ENCODE results near the gene SELENON. TPM values are rescaled to one million over a fixed set of nuclear protein-coding genes. Genes with fewer than 3 reads are reported as not detected.
A peak's percentile ranks its signal among the peaks of the same experiment; 100 is the strongest.

SELENON gene
- total RNA-seq, 1 experiment from 2014 or later, result 38.6 TPM

GRCh38 chr1:25858906-25859789 is 59.2 kb downstream of the SELENON start, which contains the start of gene AUNIP:
TSS of gene AUNIP (minus strand) at chr1:25859457. CDS start at chr1:25859357, 100 bp downstream.
- Histone ChIP-seq H3K9me2 (replicated peaks; ENCODE audit: low read length) (no peaks in the 10 kb centered on the region), H2AFZ (ENCODE audit: low read length) (peak within 1 kb of the TSS; percentile 86), H3K4me2 (ENCODE audit: low read length) (peak within 1 kb of the TSS; percentile 85), H3K9me3 (ENCODE audit: low read length) (no peaks in the 10 kb centered on the region), H3K79me2 (ENCODE audit: low read length) (peaks cover 50% of the 10 kb centered on the region), H3K36me3 (ENCODE audit: low read depth, low read length) (no peaks in the 10 kb centered on the region), H4K20me1 (ENCODE audit: low read length) (peaks cover 3% of the 10 kb centered on the region; the same call in 1 of the 2 replicates), H3K4me1 (ENCODE audit: insufficient read depth, low read length) (0 out of 2 replicates have a peak, but pooled peaks cover 7% of the 10 kb centered on the region), H3K27me3 (ENCODE audit: low read length) (no peaks in the 10 kb centered on the region), H3K4me3 (ENCODE audit: low read length) (peak within 1 kb of the TSS; percentile 79), H3K9ac (ENCODE audit: low read length) (peak within 1 kb of the TSS; percentile 89), H3F3A (ENCODE audit: low read length, unreplicated experiment) (no peaks in the 10 kb centered on the region), H3K27ac (ENCODE audit: low read length) (peak within 1 kb of the TSS; percentile 45)
- BruUV-seq (replicated peaks), result TSS peak; percentile 96
- TF ChIP-seq EZH2 (IDR thresholded peaks at IDR 0.05; ENCODE audit: low read length, unreplicated experiment), result no peak
- TF ChIP-seq EZH2phosphoT487 (IDR thresholded peaks at IDR 0.05; ENCODE audit: borderline replicate concordance, low read length), result no peak
- TF ChIP-seq CTCF (conservative IDR thresholded peaks at IDR 0.05; ENCODE audit: low read depth, low read length), result no peak
- intact Hi-C loops (cut with micrococcal nuclease), result no loop called here
- ATAC-seq (peak; percentile 84), DNase-seq (peak; percentile 93)
- ChIA-PET CTCF (interaction anchor here (0.6 kb wide), 1 partner anchor 138 kb away, joined by 3 read pairs; the partner anchor contains the start of gene PAFAH2), POLR2A (ENCODE audit: unreplicated experiment) (interaction anchor here (0.7 kb wide), 1 partner anchor 339 kb away, joined by 3 read pairs; no protein-coding TSS in a partner anchor)

- Histone ChIP-seq H3K79me2 (ENCODE audit: low read length) (peaks cover 25% of the 10 kb centered on the region), H3K9me3 (ENCODE audit: low read length) (no peaks in the 10 kb centered on the region), H3K4me1 (ENCODE audit: insufficient read depth, low read length) (0 out of 2 replicates have a peak, but pooled peaks cover 7% of the 10 kb centered on the region), H2AFZ (ENCODE audit: low read length) (no peak overlapping the region), H3F3A (ENCODE audit: low read length, unreplicated experiment) (no peaks in the 10 kb centered on the region), H3K4me2 (ENCODE audit: low read length) (no peak overlapping the region), H3K27ac (ENCODE audit: low read length) (no peak overlapping the region), H3K9ac (ENCODE audit: low read length) (no peak overlapping the region), H3K27me3 (ENCODE audit: low read length) (no peaks in the 10 kb centered on the region), H3K36me3 (ENCODE audit: low read depth, low read length) (no peaks in the 10 kb centered on the region), H3K9me2 (replicated peaks; ENCODE audit: low read length) (no peaks in the 10 kb centered on the region), H3K4me3 (ENCODE audit: low read length) (no peak overlapping the region), H4K20me1 (ENCODE audit: low read length) (no peaks in the 10 kb centered on the region)
- DNase-seq (no peak), ATAC-seq (no peak)
- TF ChIP-seq EZH2 (IDR thresholded peaks at IDR 0.05; ENCODE audit: low read length, unreplicated experiment), result no peak
- TF ChIP-seq EZH2phosphoT487 (IDR thresholded peaks at IDR 0.05; ENCODE audit: borderline replicate concordance, low read length), result no peak
- no peak for TF ChIP-seq CTCF (conservative IDR thresholded peaks at IDR 0.05; ENCODE audit: low read depth, low read length)
- intact Hi-C loops (cut with micrococcal nuclease), result no loop called here
- POLR2A ChIA-PET (ENCODE audit: unreplicated experiment), result no interaction called here
- BruUV-seq (replicated peaks), result no TSS peak
- CTCF ChIA-PET, result no interaction called here
Observed at GRCh38 chr1:25861316-25862286, 61.6 kb downstream of the SELENON start.

Measured in PC-3 (cell line).